GM18519 (cell line): ENCODE results near the gene VPS54.

Experiments used
- ATAC-seq: cut with Tn5 transposase; IDR thresholded peaks from one replicate; pipeline ENCODE4 v1.9.1; 2021; ENCODE audit warnings: mild to moderate bottlenecking, moderate library complexity; ENCODE audit not compliant: unreplicated experiment, low FRiP score

VPS54 gene

GRCh38 chr2:63875131-63875527 is 144.1 kb downstream of the VPS54 start:
- no peak for ATAC-seq

DNA sequence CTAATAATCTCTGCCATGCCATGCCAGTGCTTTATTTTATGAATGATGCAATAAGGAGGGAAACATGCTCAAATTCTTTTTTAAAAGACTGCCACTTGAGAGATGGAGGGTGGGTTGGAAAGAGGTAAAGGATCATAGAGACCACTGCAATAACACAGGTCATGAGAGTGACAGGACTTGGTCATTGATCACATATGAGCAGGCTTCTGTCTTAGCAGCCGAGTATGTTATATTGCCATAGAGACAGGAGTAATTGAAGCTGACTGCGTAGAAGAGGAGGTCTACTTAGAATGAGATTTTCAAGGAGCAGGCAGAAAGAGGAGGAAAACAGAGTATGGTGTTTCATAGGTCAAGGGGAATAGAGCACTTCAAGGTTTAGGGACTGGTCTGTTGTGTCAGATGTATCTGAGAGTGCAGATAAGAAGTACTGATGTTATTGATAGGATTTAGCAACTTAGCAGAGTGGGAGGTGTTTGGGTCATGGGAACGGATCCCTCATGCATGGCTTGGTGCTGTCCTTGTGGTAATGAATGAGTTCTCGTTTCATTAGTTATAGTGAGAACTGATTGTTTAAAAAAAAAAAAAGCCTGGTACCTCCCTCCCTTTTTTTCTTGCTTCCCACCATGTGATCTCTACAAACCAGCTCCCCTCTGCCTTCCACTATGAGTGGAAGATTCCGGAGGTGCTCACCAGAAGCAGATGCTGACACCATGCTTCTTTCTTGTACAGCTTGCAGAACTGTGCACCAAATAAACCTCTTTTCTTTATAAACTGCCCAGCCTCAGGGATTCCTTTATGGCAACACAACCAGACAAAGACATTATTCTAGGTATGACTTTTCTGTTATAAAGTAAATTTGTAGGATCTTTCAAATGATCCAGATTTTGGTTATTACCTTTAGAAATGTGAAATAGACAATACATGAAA is 144.8 kb downstream of the VPS54 start:
- no peak for ATAC-seq

DNA sequence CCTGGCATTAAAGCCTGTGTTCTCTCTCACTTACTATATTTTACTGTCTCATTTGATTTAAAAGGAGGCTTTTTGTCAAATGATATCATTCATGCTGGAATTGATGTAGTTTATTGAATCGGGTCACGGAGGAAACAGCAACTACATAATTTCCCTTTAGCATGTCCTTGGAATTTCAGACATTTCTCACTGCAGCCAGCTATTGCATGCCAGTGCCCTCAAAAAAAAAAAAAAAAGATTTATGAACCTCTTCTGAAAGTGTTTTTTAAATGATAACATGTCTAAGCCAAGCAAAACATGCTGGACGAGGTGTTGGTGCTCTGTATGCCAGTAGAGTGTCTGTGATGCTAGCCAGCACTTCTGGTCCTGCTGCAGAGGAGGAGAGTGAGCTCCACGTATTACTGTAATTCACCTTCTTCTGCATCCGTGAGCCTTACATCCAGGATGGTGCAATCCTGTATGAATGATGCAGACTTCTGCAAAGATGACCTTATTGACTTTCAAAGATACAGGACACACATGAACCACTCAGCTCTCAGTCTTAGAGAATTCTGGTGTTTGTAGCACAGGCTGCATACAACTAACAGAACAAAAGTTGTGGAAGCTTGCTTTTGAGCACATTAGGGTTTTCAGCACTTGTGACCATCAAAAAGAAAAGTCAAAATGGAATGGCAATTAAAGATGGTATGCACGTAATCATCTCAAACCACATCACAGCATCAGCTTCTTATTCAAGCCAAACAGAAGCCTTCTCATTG is 146.5 kb downstream of the VPS54 start:
- ATAC-seq: no peak

- no peak for ATAC-seq
Observed at GRCh38 chr2:63871864-63872263, 147.4 kb downstream of the VPS54 start.

DNA sequence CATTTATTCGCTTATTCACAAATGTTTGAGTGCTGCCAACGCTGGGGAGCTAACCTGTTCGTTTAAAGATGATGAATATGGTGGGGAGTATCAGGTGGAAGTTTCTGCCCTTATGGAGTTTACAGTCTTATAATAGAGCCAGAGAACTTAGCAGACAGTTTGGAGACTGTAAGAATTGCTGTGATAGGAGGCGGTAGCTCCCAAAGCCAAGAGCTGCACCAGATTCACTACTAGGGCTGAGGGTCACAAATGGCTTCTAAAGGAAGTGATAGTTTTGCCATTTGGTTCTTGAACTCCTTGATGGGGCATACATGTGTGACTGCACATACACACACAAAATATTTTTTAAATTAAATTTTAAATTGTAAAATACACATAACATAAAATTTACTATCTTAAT is 148.5 kb downstream of the VPS54 start:
- ATAC-seq: no peak

DNA sequence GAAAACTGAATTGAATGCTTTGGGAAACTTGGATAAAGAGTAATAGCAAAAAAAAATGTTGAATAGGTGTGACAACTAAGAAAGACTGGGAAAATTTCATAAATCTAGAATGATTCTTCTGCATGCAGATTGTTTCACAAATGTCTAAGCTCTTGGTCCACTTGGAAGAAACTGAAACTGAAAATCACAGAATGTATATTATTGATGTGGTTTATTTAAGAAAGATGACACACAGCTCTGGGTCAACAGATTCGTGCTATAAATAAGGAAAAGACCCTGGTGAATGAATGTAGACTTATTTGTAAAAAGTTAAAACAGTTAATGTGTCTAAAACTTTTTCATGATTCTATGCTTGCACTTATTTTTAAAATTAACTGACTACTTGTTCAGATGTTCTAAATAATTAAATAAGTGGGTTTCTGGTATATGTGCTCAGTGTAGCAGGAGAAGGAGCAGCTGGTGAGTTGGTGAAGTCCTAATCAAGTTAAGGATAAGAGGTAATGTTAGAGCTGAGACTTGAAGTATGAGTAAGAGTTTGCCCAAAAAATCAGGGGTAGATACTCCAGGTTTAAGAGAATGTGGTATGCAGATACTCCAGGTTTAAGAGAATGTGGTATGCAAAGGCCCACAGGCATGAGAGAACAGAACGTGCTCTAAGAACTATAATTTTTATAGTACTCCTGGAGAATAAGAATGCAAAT is 153.1 kb downstream of the VPS54 start:
- ATAC-seq: no peak

GRCh38 chr2:63865159-63865799 is 153.9 kb downstream of the VPS54 start:
- ATAC-seq: no peak

- ATAC-seq: no peak
Observed at GRCh38 chr2:63863707-63864106, 155.5 kb downstream of the VPS54 start.

DNA sequence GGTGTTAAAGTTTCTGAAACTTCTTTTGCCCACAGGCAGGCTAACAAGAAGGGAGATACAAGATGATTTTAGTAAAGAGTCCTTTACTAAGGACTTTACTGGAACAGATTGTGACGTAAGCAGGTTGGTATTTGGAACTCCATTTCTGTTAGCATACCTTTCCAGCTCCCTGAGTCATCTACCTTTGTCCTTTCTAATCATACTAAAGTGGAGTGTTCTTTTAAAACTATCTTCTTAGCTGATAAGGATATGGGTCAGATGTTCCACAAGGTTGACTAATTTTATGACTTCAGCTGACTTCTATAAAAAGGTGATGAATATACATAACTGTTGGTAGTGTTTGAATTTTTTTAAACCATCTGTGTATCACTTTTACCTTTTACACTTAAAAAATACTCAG is 156.4 kb downstream of the VPS54 start:
- no peak for ATAC-seq

GRCh38 chr2:63861220-63861822 is 157.9 kb downstream of the VPS54 start:
- no peak for ATAC-seq

- ATAC-seq: no peak
Observed at GRCh38 chr2:63858291-63858690, 160.9 kb downstream of the VPS54 start.

- ATAC-seq: no peak
Observed at GRCh38 chr2:63856303-63856603, 163.0 kb downstream of the VPS54 start.

DNA sequence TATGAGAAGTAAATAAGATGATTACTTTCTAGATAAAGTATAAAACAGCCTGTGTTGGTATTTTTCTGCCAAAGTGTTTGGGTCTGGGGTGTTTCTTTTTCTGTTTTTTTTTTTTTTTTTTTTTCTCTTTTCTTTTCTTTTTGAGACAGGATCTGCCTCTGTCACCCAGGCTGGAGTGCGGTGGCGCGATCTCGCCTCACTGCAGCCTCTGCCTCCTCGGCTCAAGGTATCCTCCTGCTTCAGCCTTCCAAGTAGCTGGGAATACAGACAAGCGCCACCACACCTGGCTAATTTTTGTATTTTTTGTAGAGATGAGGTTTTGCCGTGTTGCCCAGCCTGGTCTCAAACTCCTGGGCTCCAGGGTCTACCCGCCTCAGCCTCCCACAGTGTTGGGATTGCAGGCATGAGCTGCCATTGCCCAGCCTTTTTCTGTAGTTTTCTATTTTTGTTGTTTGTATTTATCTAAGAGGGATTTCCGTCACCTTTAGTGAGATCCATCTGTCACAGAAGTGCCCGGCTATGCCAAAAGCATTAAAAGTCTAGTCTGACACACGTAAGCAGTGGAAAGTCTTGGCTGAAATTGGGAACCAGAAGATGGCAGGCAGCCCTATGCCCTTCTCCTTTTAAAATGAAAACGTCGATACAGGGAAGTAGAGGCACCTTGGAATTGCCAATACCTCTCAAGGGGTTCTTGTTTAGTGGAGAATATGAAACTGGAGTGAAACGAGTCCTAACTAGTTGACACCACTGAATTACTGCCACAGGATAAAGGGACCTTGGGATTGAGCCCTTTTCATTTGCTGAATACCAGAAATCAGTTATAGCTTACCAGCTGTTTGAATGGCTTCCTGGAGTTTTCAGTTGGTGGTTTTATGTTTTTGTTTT is 163.6 kb downstream of the VPS54 start:
- no peak for ATAC-seq

GRCh38 chr2:63853527-63854310 is 165.5 kb downstream of the VPS54 start:
- ATAC-seq: no peak

DNA sequence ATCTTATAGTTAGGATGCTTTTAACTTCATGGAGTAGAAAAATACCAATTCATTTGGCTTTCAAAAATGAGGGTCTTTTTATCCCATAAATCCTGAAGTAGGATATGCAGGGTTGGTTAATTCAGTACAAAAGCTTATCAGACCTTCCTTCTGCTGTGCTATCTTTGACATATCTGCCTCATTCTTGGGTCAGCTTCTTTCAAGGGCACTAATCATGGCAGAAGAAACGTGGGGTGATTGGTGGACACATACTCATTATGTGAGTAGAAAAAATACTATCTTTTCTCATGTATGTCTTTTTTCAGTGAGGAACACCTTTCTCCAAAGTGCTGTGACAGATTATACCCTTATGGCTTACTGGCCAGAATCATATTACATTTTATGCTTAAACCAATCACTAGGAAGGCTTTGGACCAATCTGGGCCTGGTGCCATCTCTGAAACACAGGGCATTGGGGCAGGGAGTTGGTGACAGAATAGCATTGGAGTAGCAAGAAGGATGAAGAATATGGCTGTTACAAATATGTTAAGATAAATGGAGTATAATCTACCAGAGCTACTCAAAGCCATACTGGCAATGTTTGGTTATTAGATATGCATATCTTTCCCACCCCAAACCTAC is 167.4 kb downstream of the VPS54 start:
- ATAC-seq: no peak

GRCh38 chr2:63850649-63851048 is 168.6 kb downstream of the VPS54 start:
- ATAC-seq: no peak

GRCh38 chr2:63850204-63850571 is 169.0 kb downstream of the VPS54 start:
- no peak for ATAC-seq
